A549 treated with CpdA at 1 μM for 4 hours (cell line): Measurements from ENCODE around the gene RNU4-1. TPM values are rescaled to one million over a fixed set of nuclear protein-coding genes. Genes with fewer than 3 reads are reported as not detected.

Source experiments
- total RNA-seq: library from RNA; stranded (reverse); fragments of 200-300 nt; extraction: Qiagen RNA extraction; gene quantifications from 5 replicates; pipeline ENCODE4 v1.2.3, GENCODE V29; 2022; ENCODE audit warnings: low read depth

The RNU4-1 gene
- 18.3 TPM in 1 of 5 replicates, not detected in the others for total RNA-seq

DNA sequence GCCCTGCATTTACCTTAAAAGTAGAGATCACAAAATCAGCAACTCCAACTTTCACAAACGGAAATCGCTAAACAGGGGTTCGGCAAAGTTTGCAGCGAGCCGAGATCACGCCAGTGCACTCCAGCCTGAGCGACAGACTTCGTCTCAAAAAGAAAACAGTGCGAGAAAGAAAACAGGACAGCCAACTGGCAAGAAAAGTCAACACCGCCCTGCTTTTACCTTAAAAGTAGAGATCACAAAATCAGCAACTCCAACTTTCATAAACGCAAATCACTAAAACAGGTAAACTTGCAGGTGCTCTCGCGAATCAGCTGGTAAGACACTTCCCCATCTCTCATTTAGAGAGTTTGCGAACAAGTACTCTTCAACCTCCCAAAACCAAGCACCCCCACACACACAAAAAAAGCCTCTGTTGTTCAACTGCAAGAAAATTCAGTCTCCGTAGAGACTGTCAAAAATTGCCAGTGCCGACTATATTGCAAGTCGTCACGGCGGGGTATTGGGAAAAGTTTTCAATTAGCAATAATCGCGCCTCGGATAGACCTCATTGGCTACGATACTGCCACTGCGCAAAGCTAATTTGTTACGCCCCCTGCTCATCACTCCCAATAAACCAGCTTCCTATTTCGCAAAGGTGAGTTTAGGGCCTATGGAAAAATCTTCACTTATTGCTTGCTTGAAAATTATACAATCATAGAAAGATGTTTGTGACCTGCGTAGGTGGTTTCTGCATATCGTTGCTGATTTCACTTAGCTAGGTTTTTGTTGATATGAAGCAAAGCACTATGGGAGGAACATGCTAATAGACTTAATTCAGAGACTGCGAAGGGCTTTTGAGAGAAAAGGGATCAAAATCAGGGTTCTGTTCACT is at the start of gene RNU4-1:
TSS of gene RNU4-1 (minus strand) at position 577 of the 871 bp plus-strand sequence.

DNA sequence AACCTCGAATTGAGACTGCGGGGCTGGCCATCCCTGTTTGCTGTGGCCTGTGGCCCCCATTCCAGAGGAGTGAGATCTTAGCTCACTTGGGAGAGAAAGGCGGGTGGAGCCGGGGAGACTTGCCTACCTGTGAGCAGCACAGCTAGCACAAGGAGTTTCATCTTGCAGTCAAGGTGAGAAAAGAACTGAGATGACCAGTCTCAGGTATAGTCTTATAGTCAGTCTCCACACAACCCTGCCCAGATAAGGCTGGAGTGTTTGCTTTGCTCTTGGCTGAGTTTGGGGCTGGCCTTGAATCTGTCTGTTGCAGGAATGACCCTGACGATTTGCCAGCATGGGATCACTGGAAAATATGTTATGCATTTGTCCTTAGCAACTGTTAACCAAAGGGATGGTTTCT is 34.6 kb upstream of the RNU4-1 start, which contains the start of gene PLA2G1B:
TSS of gene PLA2G1B (minus strand) at position 187 of the 400 bp plus-strand sequence. CDS start at position 161, 26 bp downstream.

DNA sequence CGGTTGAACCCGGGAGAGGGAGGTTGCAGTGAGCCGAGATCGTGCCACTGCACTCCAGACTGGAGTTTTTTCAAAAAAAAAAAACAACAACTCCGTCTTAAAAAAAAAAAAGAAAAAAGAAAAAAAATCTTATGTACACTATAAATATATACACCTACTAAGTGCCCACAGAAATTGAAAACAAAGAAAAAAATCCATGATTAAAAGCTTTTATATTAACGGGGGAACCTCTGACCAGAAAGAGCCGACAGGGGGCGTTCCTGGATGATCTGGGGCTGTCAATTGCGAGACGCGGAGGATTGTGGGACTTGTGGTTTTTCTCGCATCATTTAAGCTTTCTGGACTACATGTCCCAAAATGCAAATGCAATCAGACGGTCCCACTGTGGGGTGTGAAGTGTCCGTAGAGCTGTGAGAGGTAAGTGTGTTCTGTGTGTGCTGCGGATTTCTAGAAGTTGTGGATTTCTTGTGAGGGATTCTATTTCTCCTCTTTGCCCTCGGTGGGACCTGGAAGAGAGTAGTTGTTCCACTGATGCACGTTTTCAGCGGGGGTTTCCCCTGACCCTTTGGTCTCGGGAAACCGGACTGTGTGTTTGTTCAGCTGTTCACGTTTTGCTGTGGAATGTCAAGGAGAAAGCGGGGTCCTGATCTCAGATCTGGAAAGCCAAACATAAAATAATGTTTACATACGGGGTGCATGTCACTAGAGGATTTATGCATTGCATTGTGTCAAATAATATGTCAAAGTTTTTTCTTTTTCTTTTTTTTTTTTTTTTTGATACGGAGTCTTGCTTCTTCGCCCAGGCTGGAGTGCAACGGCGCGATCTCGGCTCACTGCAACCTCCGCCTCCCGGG is 9.2 kb upstream of the RNU4-1 start, which contains the start of gene SIRT4:
TSS of gene SIRT4 (plus strand) at position 360 of the 854 bp plus-strand sequence. CDS start 1,241 bp downstream, outside the sequence.

DNA sequence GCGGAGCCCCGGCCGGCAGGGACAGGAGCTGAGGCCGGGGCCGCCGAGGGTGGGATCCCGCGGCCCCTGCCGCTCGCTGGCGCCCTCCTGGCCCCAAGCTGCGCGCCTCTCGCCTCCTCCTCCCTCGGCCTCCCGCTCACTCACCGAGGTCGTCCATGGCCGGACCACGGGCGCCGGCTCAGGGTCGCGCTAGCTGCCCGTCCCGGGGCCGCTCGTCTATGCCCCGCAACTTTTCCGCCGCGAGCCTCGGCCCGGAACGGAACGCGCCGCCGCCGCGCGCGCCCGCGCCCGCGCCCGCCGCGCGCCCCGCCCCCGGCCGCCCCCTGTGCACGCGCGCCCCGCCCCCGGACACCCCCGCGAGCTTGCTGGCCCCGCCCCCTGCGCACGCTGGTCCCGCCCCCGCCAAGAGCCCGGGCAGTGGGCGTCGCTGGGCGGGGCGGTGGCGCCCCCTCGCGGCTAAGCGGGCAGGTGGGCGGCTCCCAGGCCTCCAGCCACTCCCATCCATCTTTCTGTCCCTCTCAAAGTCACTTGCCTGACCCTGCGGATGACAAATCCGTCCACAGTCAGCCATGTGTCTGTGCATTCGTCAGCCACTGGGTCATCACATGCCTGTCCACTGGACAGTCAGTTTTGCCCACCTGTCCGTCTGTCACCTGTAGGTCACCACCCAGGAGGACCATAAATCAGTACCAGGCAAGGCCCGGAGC is 27.4 kb downstream of the RNU4-1 start, which contains the start of gene PXN:
TSS of gene PXN (minus strand) at position 258 of the 707 bp plus-strand sequence. CDS start at position 157, 101 bp downstream.

Other genes starting within 250 kb of the RNU4-1 start
- 59.1 to 75.5 TPM (median 74.1 TPM) in 5 replicates for gene RAB35, start 176.5 kb downstream of the RNU4-1 start, total RNA-seq
- 55.0 to 65.6 TPM (median 55.6 TPM) in 5 replicates for gene GCN1, start 98.5 kb downstream of the RNU4-1 start, total RNA-seq
- 3,377 to 3,616 TPM (median 3,450 TPM) in 5 replicates for gene RPLP0, start 92.1 kb downstream of the RNU4-1 start, total RNA-seq
- 157 to 195 TPM (median 164 TPM) in 5 replicates for gene PXN, start 27.5 kb downstream of the RNU4-1 start, total RNA-seq
- not detected in 5 replicates for gene RNU4-2, start 1.3 kb downstream of the RNU4-1 start, total RNA-seq
- gene SIRT4, start 9.1 kb upstream of the RNU4-1 start, total RNA-seq, result 0.87 to 1.2 TPM (median 1.1 TPM) in 5 replicates
- not detected in 5 replicates for gene PLA2G1B, start 34.5 kb upstream of the RNU4-1 start, total RNA-seq
- 1.3 to 1.7 TPM (median 1.5 TPM) in 5 replicates for gene MSI1, start 75.9 kb upstream of the RNU4-1 start, total RNA-seq
- gene COX6A1, start 144.9 kb upstream of the RNU4-1 start, total RNA-seq, result 629 to 874 TPM (median 817 TPM) in 5 replicates
- gene TRIAP1, start 153.1 kb upstream of the RNU4-1 start, total RNA-seq, result 73.7 to 84.0 TPM (median 78.3 TPM) in 5 replicates
- 23.9 to 27.3 TPM (median 25.2 TPM) in 5 replicates for gene GATC, start 153.2 kb upstream of the RNU4-1 start, total RNA-seq
- gene SRSF9, start 176.5 kb upstream of the RNU4-1 start, total RNA-seq, result 191 to 237 TPM (median 218 TPM) in 5 replicates
- gene DYNLL1, start 202.9 kb upstream of the RNU4-1 start, total RNA-seq, result 634 to 760 TPM (median 694 TPM) in 5 replicates
- 26.4 to 30.7 TPM (median 28.3 TPM) in 5 replicates for gene COQ5, start 235.9 kb upstream of the RNU4-1 start, total RNA-seq
- gene RNF10, start 241.1 kb upstream of the RNU4-1 start, total RNA-seq, result 96.4 to 124 TPM (median 106 TPM) in 5 replicates